ENCODE measurements around the gene MGAT1. TPM values are rescaled to one million over a fixed set of nuclear protein-coding genes. Genes with fewer than 3 reads are reported as not detected.

Gene MGAT1
- total and polyA plus RNA-seq, 11 donors = 50.9 to 199 (median 83.5) TPM

GRCh38 chr5:180848878-180849277 is 46.3 kb upstream of the MGAT1 start:
- H3K36me3 ChIP-seq = peaks cover 8 to 49% (median 33%) of the 10 kb centered on the region in 9 donors
- no peak overlapping the region for H3K4me3 ChIP-seq
- no peak for ATAC-seq
- peaks cover 0 to 36% (median 1%) of the 10 kb centered on the region in 12 donors for H3K9me3 ChIP-seq
- no peaks in the 10 kb centered on the region for H3K27me3 ChIP-seq
- TF ChIP-seq CTCF (IDR thresholded peaks at IDR 0.05) = peak in 1 of 12 donors; percentile 6
- no peak for TF ChIP-seq POLR2A (IDR thresholded peaks at IDR 0.05)
- H3K27ac ChIP-seq = no peak overlapping the region
- no peak for DNase-seq
- WGBS, 4 donors = 95 to 100% (median 98%) methylated on average over 1 of the region's 1 CpG
- intact Hi-C loops (cut with DNase I) = no loop called here
- H3K4me1 ChIP-seq = peaks cover 0 to 12% (median 3%) of the 10 kb centered on the region in 12 donors

- Histone ChIP-seq H3K4me3 (no peak overlapping the region), H3K4me1 (peaks cover 0 to 7% (median 0%) of the 10 kb centered on the region in 12 donors), H3K27ac (no peak overlapping the region), H3K27me3 (no peaks in the 10 kb centered on the region), H3K36me3 (peaks cover 8 to 49% (median 33%) of the 10 kb centered on the region in 9 donors), H3K9me3 (peaks cover 0 to 36% (median 1%) of the 10 kb centered on the region in 12 donors)
- WGBS, 4 donors = 95 to 100% (median 99%) methylated on average over 1 of the region's 1 CpG
- no peak for DNase-seq
- intact Hi-C loops (cut with DNase I) = no loop called here
- TF ChIP-seq POLR2A (IDR thresholded peaks at IDR 0.05) (no peak), CTCF (IDR thresholded peaks at IDR 0.05) (no peak)
- ATAC-seq = no peak
These were observed 45.7 kb upstream of the MGAT1 start for GRCh38 chr5:180848265-180848664.

GRCh38 chr5:180847026-180847425 is 44.4 kb upstream of the MGAT1 start:
- TF ChIP-seq CTCF (IDR thresholded peaks at IDR 0.05) (no peak), POLR2A (IDR thresholded peaks at IDR 0.05) (no peak)
- Histone ChIP-seq H3K27me3 (no peaks in the 10 kb centered on the region), H3K36me3 (peaks cover 8 to 49% (median 33%) of the 10 kb centered on the region in 9 donors), H3K27ac (no peak overlapping the region), H3K4me1 (no peaks in the 10 kb centered on the region), H3K4me3 (no peak overlapping the region), H3K9me3 (peaks cover 0 to 35% (median 2%) of the 10 kb centered on the region in 12 donors)
- DNase-seq (no peak), ATAC-seq (no peak)
- intact Hi-C loops (cut with DNase I) = no loop called here
- 31 to 50% (median 40%) methylated on average over 3 of the region's 3 CpGs for WGBS, 4 donors

DNA sequence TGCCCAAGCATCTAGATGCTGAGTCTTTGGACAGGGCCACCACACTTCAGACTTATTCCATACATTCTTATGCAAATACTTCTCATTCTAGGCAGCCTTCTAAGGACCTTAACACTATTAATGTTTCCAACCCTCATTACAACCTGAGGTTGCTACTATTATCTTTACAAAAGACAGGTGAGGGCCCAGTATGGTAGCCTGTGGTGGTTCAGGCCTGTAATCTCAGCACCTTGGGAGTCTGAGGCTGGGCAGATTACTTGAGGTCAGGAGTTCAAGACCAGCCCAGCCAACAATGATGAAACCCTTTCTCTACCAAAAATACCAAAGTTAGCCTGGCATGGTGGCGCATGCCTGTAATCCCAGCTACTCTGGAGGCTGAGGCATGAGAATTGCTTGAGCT is 42.3 kb upstream of the MGAT1 start:
- ATAC-seq = no peak
- intact Hi-C loops (cut with DNase I) = no loop called here
- Histone ChIP-seq H3K36me3 (peaks cover 0 to 29% (median 19%) of the 10 kb centered on the region in 9 donors), H3K27me3 (no peaks in the 10 kb centered on the region), H3K9me3 (peaks cover 0 to 15% (median 0%) of the 10 kb centered on the region in 12 donors), H3K4me1 (no peaks in the 10 kb centered on the region), H3K27ac (no peak overlapping the region), H3K4me3 (no peak overlapping the region)
- TF ChIP-seq CTCF (IDR thresholded peaks at IDR 0.05) = no peak
- TF ChIP-seq POLR2A (IDR thresholded peaks at IDR 0.05) = no peak
- 100% methylated on average over 1 of the region's 1 CpG for WGBS, 4 donors
- DNase-seq = no peak
